C4-2B (cell line): Measurements from ENCODE around the gene CYTH2.

ENCODE experiments used
- CTCF ChIP-seq: fragments of 450-650 bp; conservative IDR thresholded peaks from 2 replicates; pipeline ENCODE4 v1.5.1; 2017; ENCODE audit warnings: mild to moderate bottlenecking
- ZFX ChIP-seq: fragments of 450-650 bp; IDR thresholded peaks from 2 replicates; pipeline ENCODE4 v1.6.1; 2017

- TF ChIP-seq CTCF (no peak), ZFX (no peak)
These were observed 4.2 kb downstream of the CYTH2 start for GRCh38 chr19:48473161-48473966.
